ENCODE measurements around the gene KRTAP13-2.
A peak's percentile ranks its signal among the peaks of the same experiment; 100 is the strongest.

GRCh38 chr21:30340714-30341573 is 31.1 kb downstream of the KRTAP13-2 start:
- TF ChIP-seq CTCF (IDR thresholded peaks at IDR 0.05) (peak; percentile 62 to 77 (median 70)), POLR2A (IDR thresholded peaks at IDR 0.05) (no peak), POLR2AphosphoS5 (IDR thresholded peaks at IDR 0.05) (no peak)

Measured in prostate gland (tissue), 2 donors.